Mesendoderm (in vitro differentiated cells): ENCODE data around the gene PCDH10.

ENCODE experiments used
- DNase-seq: peaks from one replicate; pipeline ENCODE4 v3.0.0; 2013
- H2AK5ac ChIP-seq: 2 replicates; pipeline ENCODE4 v1.6.1; 2013; ENCODE audit warnings: low read length, inconsistent platforms
- H2BK120ac ChIP-seq: 2 replicates; pipeline ENCODE4 v1.6.1; 2013; ENCODE audit warnings: low read depth, mild to moderate bottlenecking, low read length, moderate library complexity, mixed read lengths
- H2BK15ac ChIP-seq: replicated peaks from 2 replicates; pipeline ENCODE4 v1.6.1; 2013; ENCODE audit warnings: low read depth, mild to moderate bottlenecking, moderate library complexity
- H2BK5ac ChIP-seq: 2 replicates; pipeline ENCODE4 v1.6.1; 2013; ENCODE audit warnings: low read length, inconsistent platforms
- H3K18ac ChIP-seq: 2 replicates; pipeline ENCODE4 v1.6.1; 2013; ENCODE audit warnings: mild to moderate bottlenecking, low read length, mixed read lengths
- H3K23ac ChIP-seq: one replicate; pipeline ENCODE4 v1.6.1; 2013; ENCODE audit warnings: low read length
- H3K27ac ChIP-seq: 2 replicates; pipeline ENCODE4 v1.5.1; 2013; ENCODE audit warnings: low read depth, mild to moderate bottlenecking, inconsistent platforms, low read length, moderate library complexity
- H3K27me3 ChIP-seq: 2 replicates; pipeline ENCODE4 v1.6.1; 2013; ENCODE audit warnings: low read length, control low read depth, mild to moderate bottlenecking, inconsistent platforms; ENCODE audit not compliant: insufficient read depth, poor library complexity
- H3K36me3 ChIP-seq: 2 replicates; pipeline ENCODE4 v1.6.1; 2013; ENCODE audit warnings: low read length, inconsistent platforms; ENCODE audit not compliant: control insufficient read depth, insufficient read depth
- H3K4ac ChIP-seq: one replicate; pipeline ENCODE4 v1.6.1; 2013; ENCODE audit warnings: low read depth, mild to moderate bottlenecking, low read length, moderate library complexity
- H3K4me1 ChIP-seq: 2 replicates; pipeline ENCODE4 v1.6.1; 2013; ENCODE audit warnings: low read depth, low read length, inconsistent platforms; ENCODE audit not compliant: control insufficient read depth
- H3K4me2 ChIP-seq: 2 replicates; pipeline ENCODE4 v1.6.1; 2013; ENCODE audit warnings: low read length
- H3K4me3 ChIP-seq: 2 replicates; pipeline ENCODE4 v1.5.1; 2013; ENCODE audit warnings: mild to moderate bottlenecking, low read length
- H3K56ac ChIP-seq: one replicate; pipeline ENCODE4 v1.6.1; 2013; ENCODE audit warnings: low read length
- H3K79me1 ChIP-seq: 2 replicates; pipeline ENCODE4 v1.6.1; 2013; ENCODE audit warnings: low read length, inconsistent platforms
- H3K79me2 ChIP-seq: 2 replicates; pipeline ENCODE4 v1.6.1; 2013; ENCODE audit warnings: mild to moderate bottlenecking, low read length; ENCODE audit not compliant: control insufficient read depth, insufficient read depth
- H3K9ac ChIP-seq: 2 replicates; pipeline ENCODE4 v1.6.1; 2013; ENCODE audit warnings: low read length, inconsistent platforms
- H4K5ac ChIP-seq: one replicate; pipeline ENCODE4 v1.6.1; 2013; ENCODE audit warnings: low read length
- H4K8ac ChIP-seq: one replicate; pipeline ENCODE4 v1.6.1; 2013; ENCODE audit warnings: low read depth, mild to moderate bottlenecking, control low read depth, low read length, moderate library complexity
- WGBS: extraction: QIAGEN DNeasy Blood & Tissue Kit; methylation state at CpG from one replicate; pipeline ENCODE4 v1.1.7; 2013; ENCODE audit warnings: low lambda C conversion rate, missing lambda C conversion rate; ENCODE audit not compliant: insufficient coverage; ENCODE audit errors: extremely low coverage; 5-methylcytosine and 5-hydroxymethylcytosine counted together

Gene PCDH10

GRCh38 chr4:133143775-133144430 is 5.2 kb upstream of the PCDH10 start:
- Histone ChIP-seq H3K4me1 (no peaks in the 10 kb centered on the region), H4K5ac (no peak overlapping the region), H3K27ac (no peak overlapping the region), H3K23ac (no peak overlapping the region), H2AK5ac (no peak overlapping the region), H3K79me1 (no peaks in the 10 kb centered on the region), H3K56ac (no peak overlapping the region), H3K9ac (no peak overlapping the region), H2BK5ac (no peak overlapping the region), H3K4me3 (no peak overlapping the region), H2BK120ac (no peak overlapping the region), H4K8ac (no peak overlapping the region), H2BK15ac (no peak overlapping the region), H3K4me2 (no peak overlapping the region), H3K79me2 (no peaks in the 10 kb centered on the region), H3K36me3 (no peaks in the 10 kb centered on the region), H3K27me3 (no peaks in the 10 kb centered on the region), H3K18ac (no peak overlapping the region), H3K4ac (no peak overlapping the region)
- no peak for DNase-seq
- WGBS, result 100% methylated on average over 1 of the region's 3 CpGs

- H3K18ac ChIP-seq, result no peak overlapping the region
- no peak overlapping the region for H3K4me2 ChIP-seq
- no peaks in the 10 kb centered on the region for H3K27me3 ChIP-seq
- H2BK120ac ChIP-seq, result no peak overlapping the region
- H3K23ac ChIP-seq, result no peak overlapping the region
- H3K27ac ChIP-seq, result no peak overlapping the region
- no peak overlapping the region for H3K9ac ChIP-seq
- H2BK5ac ChIP-seq, result no peak overlapping the region
- H3K79me1 ChIP-seq, result peaks cover 2% of the 10 kb centered on the region
- H3K36me3 ChIP-seq, result no peaks in the 10 kb centered on the region
- H3K4ac ChIP-seq, result no peak overlapping the region
- H4K5ac ChIP-seq, result no peak overlapping the region
- H3K4me3 ChIP-seq, result no peak overlapping the region
- H3K56ac ChIP-seq, result no peak overlapping the region
- no peak for DNase-seq
- no peak overlapping the region for H2BK15ac ChIP-seq
- H4K8ac ChIP-seq, result no peak overlapping the region
- H3K4me1 ChIP-seq, result no peaks in the 10 kb centered on the region
- no peak overlapping the region for H2AK5ac ChIP-seq
- H3K79me2 ChIP-seq, result peaks cover 11% of the 10 kb centered on the region
Measured at GRCh38 chr4:133145241-133145640, 3.9 kb upstream of the PCDH10 start.

- no peak overlapping the region for H3K23ac ChIP-seq
- H3K27me3 ChIP-seq, result no peaks in the 10 kb centered on the region
- H3K4ac ChIP-seq, result no peak overlapping the region
- no peak overlapping the region for H2BK5ac ChIP-seq
- WGBS, result no CpG with 5 or more reads among the region's 10 CpGs
- H3K4me1 ChIP-seq, result no peaks in the 10 kb centered on the region
- no peak overlapping the region for H2BK120ac ChIP-seq
- H3K56ac ChIP-seq, result peak overlapping the region; percentile 85
- H3K18ac ChIP-seq, result no peak overlapping the region
- H3K27ac ChIP-seq, result no peak overlapping the region
- H2AK5ac ChIP-seq, result no peak overlapping the region
- H4K5ac ChIP-seq, result no peak overlapping the region
- no peak for DNase-seq
- no peak overlapping the region for H4K8ac ChIP-seq
- peak overlapping the region; percentile 80 for H3K4me2 ChIP-seq
- H3K36me3 ChIP-seq, result no peaks in the 10 kb centered on the region
- H3K4me3 ChIP-seq, result peak overlapping the region; percentile 32
- no peak overlapping the region for H2BK15ac ChIP-seq
- H3K79me1 ChIP-seq, result peaks cover 2% of the 10 kb centered on the region
- peaks cover 18% of the 10 kb centered on the region for H3K79me2 ChIP-seq
- peak overlapping the region; percentile 73 for H3K9ac ChIP-seq
Measured at GRCh38 chr4:133145758-133146573, 3.1 kb upstream of the PCDH10 start.

- H3K27ac ChIP-seq, result no peak overlapping the region
- peak overlapping the region; percentile 85 for H3K56ac ChIP-seq
- H3K9ac ChIP-seq, result peak overlapping the region; percentile 84
- peak overlapping the region; percentile 80 for H3K4me2 ChIP-seq
- H2BK5ac ChIP-seq, result peak overlapping the region; percentile 31
- peaks cover 2% of the 10 kb centered on the region for H3K79me1 ChIP-seq
- H3K4me3 ChIP-seq, result peak overlapping the region; percentile 37
- DNase-seq, result peak; percentile 93
- no peaks in the 10 kb centered on the region for H3K36me3 ChIP-seq
- peak overlapping the region; percentile 45 for H3K18ac ChIP-seq
- WGBS, result no CpG with 5 or more reads among the region's 29 CpGs
- no peak overlapping the region for H2AK5ac ChIP-seq
- H2BK15ac ChIP-seq, result peak overlapping the region; percentile 47
- no peaks in the 10 kb centered on the region for H3K27me3 ChIP-seq
- H3K79me2 ChIP-seq, result peaks cover 26% of the 10 kb centered on the region
- no peaks in the 10 kb centered on the region for H3K4me1 ChIP-seq
- H4K5ac ChIP-seq, result no peak overlapping the region
- H3K4ac ChIP-seq, result no peak overlapping the region
- no peak overlapping the region for H2BK120ac ChIP-seq
- H4K8ac ChIP-seq, result no peak overlapping the region
- H3K23ac ChIP-seq, result no peak overlapping the region
Measured at GRCh38 chr4:133146574-133147241, 2.4 kb upstream of the PCDH10 start.

- WGBS, result no CpG with 5 or more reads among the region's 23 CpGs
Measured at GRCh38 chr4:133147286-133147821, 1.7 kb upstream of the PCDH10 start.

More at GRCh38 chr4:133147286-133147821, 1.7 kb upstream of the PCDH10 start:
- Histone ChIP-seq H2BK120ac (no peak overlapping the region), H3K79me1 (peaks cover 2% of the 10 kb centered on the region), H2AK5ac (no peak overlapping the region), H3K4me3 (peak overlapping the region; percentile 37), H3K18ac (peak overlapping the region; percentile 77), H4K8ac (no peak overlapping the region), H3K36me3 (no peaks in the 10 kb centered on the region), H4K5ac (no peak overlapping the region), H3K4me2 (peak overlapping the region; percentile 55), H3K9ac (peak overlapping the region; percentile 84), H3K79me2 (peaks cover 32% of the 10 kb centered on the region), H2BK15ac (no peak overlapping the region), H2BK5ac (no peak overlapping the region), H3K4me1 (no peaks in the 10 kb centered on the region), H3K4ac (no peak overlapping the region), H3K23ac (no peak overlapping the region), H3K56ac (peak overlapping the region; percentile 80), H3K27me3 (no peaks in the 10 kb centered on the region), H3K27ac (no peak overlapping the region)
- DNase-seq, result peak; percentile 55
